22Rv1 (cell line): ENCODE measurements around the gene MIS12.

Experiments
- ZFX ChIP-seq: fragments of 450-650 bp; IDR thresholded peaks from 2 replicates; pipeline ENCODE4 v1.6.1; 2017; ENCODE audit warnings: antibody characterized with exemption, borderline replicate concordance
- TF ChIP-seq, protein P1 (sequence below): fragments of 450-650 bp; IDR thresholded peaks from 2 replicates; pipeline ENCODE4 v1.5.1; 2017; ENCODE audit warnings: mild to moderate bottlenecking

DNA sequence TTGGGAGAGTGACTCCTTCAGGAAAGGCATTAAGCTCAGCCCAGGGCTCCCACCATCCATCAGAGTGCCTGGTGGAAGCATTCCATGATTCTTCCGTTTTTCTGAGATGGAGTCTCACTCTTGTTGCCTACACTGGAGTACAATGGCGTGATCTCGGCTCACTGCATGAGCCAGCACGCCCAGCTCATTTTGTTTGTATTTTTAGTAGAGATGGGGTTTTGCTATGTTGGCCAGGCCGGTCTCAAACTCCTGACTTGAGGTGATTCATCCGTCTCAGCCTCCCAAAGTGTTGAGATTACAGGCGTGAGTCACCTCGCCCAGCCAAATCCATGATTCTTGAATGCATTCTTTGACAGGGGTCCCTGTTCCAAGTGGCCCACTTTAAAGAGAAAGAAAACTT lies 23.1 kb downstream of the MIS12 start:
- TF ChIP-seq, protein P1, sequence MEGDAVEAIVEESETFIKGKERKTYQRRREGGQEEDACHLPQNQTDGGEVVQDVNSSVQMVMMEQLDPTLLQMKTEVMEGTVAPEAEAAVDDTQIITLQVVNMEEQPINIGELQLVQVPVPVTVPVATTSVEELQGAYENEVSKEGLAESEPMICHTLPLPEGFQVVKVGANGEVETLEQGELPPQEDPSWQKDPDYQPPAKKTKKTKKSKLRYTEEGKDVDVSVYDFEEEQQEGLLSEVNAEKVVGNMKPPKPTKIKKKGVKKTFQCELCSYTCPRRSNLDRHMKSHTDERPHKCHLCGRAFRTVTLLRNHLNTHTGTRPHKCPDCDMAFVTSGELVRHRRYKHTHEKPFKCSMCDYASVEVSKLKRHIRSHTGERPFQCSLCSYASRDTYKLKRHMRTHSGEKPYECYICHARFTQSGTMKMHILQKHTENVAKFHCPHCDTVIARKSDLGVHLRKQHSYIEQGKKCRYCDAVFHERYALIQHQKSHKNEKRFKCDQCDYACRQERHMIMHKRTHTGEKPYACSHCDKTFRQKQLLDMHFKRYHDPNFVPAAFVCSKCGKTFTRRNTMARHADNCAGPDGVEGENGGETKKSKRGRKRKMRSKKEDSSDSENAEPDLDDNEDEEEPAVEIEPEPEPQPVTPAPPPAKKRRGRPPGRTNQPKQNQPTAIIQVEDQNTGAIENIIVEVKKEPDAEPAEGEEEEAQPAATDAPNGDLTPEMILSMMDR: no peak
- no peak for TF ChIP-seq ZFX
